Neural crest cell (in vitro differentiated cells): ENCODE measurements around the gene TAF1A. TPM values are rescaled to one million over a fixed set of nuclear protein-coding genes. Genes with fewer than 3 reads are reported as not detected.

ENCODE experiments used
- DNase-seq: peaks from one replicate; pipeline ENCODE4 v3.0.0; 2021; ENCODE audit warnings: low read depth, mixed read lengths, low spot score
- H3K27ac Mint-ChIP-seq: one replicate; pipeline ENCODE4 v1.8.0; 2021; ENCODE audit warnings: mild to moderate bottlenecking, mixed read lengths; ENCODE audit not compliant: unreplicated experiment
- H3K27me3 Mint-ChIP-seq: 2 replicates; pipeline ENCODE4 v1.8.0; 2021; ENCODE audit warnings: low read depth, mild to moderate bottlenecking, mixed read lengths
- H3K36me3 Mint-ChIP-seq: 2 replicates; pipeline ENCODE4 v1.8.0; 2021; ENCODE audit warnings: low read depth, mild to moderate bottlenecking, mixed read lengths
- H3K4me1 Mint-ChIP-seq: 2 replicates; pipeline ENCODE4 v1.8.0; 2021; ENCODE audit warnings: mixed read lengths
- H3K4me3 Mint-ChIP-seq: one replicate; pipeline ENCODE4 v1.8.0; 2021; ENCODE audit warnings: mild to moderate bottlenecking, mixed read lengths
- H3K9me3 Mint-ChIP-seq: 2 replicates; pipeline ENCODE4 v1.8.0; 2021; ENCODE audit warnings: mixed read lengths
- total RNA-seq: library from RNA; stranded (reverse); gene quantifications from 2 replicates; pipeline ENCODE4 v1.2.1, GENCODE V29; 2021
- TF ChIP-seq, protein P1 (sequence below): fragments of 200-600 bp; sonication (generic); conservative IDR thresholded peaks from 2 replicates; pipeline ENCODE4 v1.5.0; 2021; ENCODE audit warnings: antibody characterized with exemption, mild to moderate bottlenecking

The TAF1A gene
- total RNA-seq, 1 donor from 2014 or later: 19.7 TPM

DNA sequence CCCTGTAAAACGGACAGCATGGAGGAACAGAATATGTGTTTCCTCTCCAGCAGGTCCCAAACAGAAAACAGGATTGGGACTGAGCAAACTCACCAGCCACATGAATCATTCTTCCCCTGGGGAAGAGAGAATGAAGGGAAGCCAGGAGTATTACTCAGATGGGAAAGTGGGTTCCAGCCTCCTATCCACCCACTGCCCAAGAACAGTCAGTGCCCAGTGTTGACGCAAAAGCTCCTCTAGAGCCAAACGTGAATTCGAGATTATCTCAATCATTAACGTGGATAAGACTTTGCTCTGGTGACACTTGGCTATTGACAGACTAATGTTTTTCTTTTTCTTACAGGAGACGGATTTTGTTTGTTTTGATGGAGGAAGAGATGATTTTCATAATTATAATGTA, 37.5 kb upstream of the TAF1A start:
- DNase-seq: no peak
- no peak overlapping the region for H3K4me3 Mint-ChIP-seq
- peaks cover 11% of the 10 kb centered on the region for H3K36me3 Mint-ChIP-seq
- no peaks in the 10 kb centered on the region for H3K27me3 Mint-ChIP-seq
- H3K27ac Mint-ChIP-seq: no peak overlapping the region
- no peaks in the 10 kb centered on the region for H3K9me3 Mint-ChIP-seq
- TF ChIP-seq, protein P1, sequence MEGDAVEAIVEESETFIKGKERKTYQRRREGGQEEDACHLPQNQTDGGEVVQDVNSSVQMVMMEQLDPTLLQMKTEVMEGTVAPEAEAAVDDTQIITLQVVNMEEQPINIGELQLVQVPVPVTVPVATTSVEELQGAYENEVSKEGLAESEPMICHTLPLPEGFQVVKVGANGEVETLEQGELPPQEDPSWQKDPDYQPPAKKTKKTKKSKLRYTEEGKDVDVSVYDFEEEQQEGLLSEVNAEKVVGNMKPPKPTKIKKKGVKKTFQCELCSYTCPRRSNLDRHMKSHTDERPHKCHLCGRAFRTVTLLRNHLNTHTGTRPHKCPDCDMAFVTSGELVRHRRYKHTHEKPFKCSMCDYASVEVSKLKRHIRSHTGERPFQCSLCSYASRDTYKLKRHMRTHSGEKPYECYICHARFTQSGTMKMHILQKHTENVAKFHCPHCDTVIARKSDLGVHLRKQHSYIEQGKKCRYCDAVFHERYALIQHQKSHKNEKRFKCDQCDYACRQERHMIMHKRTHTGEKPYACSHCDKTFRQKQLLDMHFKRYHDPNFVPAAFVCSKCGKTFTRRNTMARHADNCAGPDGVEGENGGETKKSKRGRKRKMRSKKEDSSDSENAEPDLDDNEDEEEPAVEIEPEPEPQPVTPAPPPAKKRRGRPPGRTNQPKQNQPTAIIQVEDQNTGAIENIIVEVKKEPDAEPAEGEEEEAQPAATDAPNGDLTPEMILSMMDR: no peak
- H3K4me1 Mint-ChIP-seq: no peaks in the 10 kb centered on the region

DNA sequence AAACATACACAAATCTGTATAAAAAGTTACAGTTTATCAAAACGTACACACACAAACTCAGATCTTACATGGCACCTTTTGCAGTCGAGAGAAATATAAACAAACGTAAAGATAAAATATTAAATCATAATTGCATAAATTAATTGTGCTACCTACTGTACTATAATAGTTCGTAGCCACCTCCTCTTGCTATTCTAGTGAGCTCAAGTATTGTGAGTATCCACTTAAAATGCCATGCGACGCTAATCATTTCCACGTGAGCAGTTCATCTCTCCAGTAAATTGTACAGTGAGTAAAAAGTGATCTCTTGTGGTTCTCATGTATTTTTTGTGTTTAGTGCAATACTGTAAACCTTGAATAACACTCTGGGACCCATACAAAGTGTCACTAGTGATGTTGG, 34.5 kb upstream of the TAF1A start:
- H3K27ac Mint-ChIP-seq: no peak overlapping the region
- H3K9me3 Mint-ChIP-seq: no peaks in the 10 kb centered on the region
- H3K27me3 Mint-ChIP-seq: no peaks in the 10 kb centered on the region
- no peak overlapping the region for H3K4me3 Mint-ChIP-seq
- peaks cover 10% of the 10 kb centered on the region for H3K4me1 Mint-ChIP-seq
- TF ChIP-seq, protein P1: no peak
- H3K36me3 Mint-ChIP-seq: peaks cover 6% of the 10 kb centered on the region
- DNase-seq: no peak

DNA sequence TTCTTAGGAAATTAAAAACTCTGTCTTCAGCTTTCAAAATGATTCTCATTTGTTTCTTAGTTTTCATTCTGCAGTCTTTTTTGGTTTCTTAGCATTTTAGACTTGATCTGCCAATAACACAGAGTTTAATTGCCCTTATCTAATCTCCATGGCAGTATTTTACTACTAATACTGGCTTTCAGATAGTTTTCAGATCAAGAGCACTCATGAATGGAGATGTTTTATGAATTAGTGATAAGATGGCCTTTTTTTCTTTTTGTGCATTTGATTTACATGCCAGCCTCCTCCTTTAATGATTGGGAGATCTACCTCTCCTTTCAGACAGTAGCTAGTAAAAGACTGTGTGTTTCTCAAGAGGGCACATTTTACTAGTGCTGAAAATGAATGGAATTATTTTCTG, 33.7 kb upstream of the TAF1A start:
- Mint-ChIP-seq H3K27me3 (no peaks in the 10 kb centered on the region), H3K4me3 (no peak overlapping the region), H3K9me3 (no peaks in the 10 kb centered on the region), H3K27ac (no peak overlapping the region), H3K36me3 (peaks cover 6% of the 10 kb centered on the region), H3K4me1 (peaks cover 14% of the 10 kb centered on the region)
- TF ChIP-seq, protein P1: no peak
- no peak for DNase-seq

DNA sequence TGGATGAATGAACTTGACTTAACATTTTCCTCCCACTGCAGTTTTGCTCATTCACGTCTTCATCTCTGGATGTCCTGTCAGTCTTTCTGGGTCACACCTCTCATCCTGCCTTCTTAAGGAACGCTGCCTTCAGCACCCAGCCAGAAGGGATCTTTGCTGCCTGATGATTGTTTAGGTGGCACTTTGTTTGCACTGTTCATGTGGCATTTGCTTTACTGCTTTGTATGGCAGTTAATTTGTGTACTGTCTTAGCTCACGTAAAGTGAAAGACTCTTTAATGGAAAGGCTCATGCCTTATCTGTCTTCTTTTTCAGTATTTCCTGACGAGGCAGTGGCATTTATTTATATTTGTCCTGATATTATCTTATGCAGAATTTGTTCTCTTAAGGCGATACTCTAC, 33.0 kb upstream of the TAF1A start:
- Mint-ChIP-seq H3K36me3 (peaks cover 6% of the 10 kb centered on the region), H3K27me3 (no peaks in the 10 kb centered on the region)
- DNase-seq: no peak

DNA sequence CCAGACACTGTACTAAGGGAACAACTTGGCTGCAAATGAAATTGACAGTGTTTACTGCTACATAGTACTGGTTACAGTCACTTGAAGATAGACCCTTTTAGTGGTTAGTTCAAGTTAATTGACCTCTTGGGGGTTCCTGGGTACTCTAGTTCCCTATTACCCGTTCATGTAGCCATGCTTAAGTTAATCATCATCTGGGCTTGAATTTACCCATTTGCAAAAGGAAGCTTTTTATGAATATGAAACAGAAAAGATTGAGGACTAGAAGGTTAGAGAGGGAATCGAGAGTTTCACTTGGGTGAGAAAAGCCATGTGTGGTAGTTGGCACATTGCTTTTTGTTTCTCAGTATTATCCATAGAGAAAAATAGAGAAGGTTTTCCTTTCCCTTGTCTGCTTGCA, 30.8 kb upstream of the TAF1A start:
- TF ChIP-seq, protein P1: no peak
- Mint-ChIP-seq H3K4me1 (peaks cover 20% of the 10 kb centered on the region), H3K9me3 (no peaks in the 10 kb centered on the region), H3K27ac (no peak overlapping the region), H3K27me3 (peaks cover 16% of the 10 kb centered on the region), H3K36me3 (peaks cover 6% of the 10 kb centered on the region), H3K4me3 (peak overlapping the region; percentile 96)
- no peak for DNase-seq

More for the DNA sequence above, 33.0 kb upstream of the TAF1A start:
- TF ChIP-seq, protein P1: no peak
- Mint-ChIP-seq H3K4me3 (peak overlapping the region; percentile 40), H3K4me1 (peaks cover 14% of the 10 kb centered on the region), H3K27ac (no peak overlapping the region), H3K9me3 (no peaks in the 10 kb centered on the region)
